Endometrial microvascular endothelial cells (primary cell): ENCODE results near the gene CDK2. TPM values are rescaled to one million over a fixed set of nuclear protein-coding genes. Genes with fewer than 3 reads are reported as not detected.
"Not testable (repeated sequence)": the region's sequence is repeated elsewhere in the genome, so short reads cannot be mapped to it uniquely, and the experiment has no call there.

ENCODE experiments used
- in situ Hi-C: cut with HindIII; loops from 2 replicates; pipeline ENCODE4 v1.10.0; 2017; ENCODE audit warnings: low sequenced_read_pairs, low pct_unique_long_range_greater_than_20kb; ENCODE audit errors: inconsistent ontology term
- total RNA-seq: library from RNA; depleted of rRNA; stranded (reverse); fragments of >200 nt; gene quantifications from one replicate; pipeline ENCODE4 v1.2.3, GENCODE V29; 2015; ENCODE audit errors: inconsistent ontology term

The CDK2 gene
- total RNA-seq, 1 donor from 2014 or later, result 61.3 TPM

DNA sequence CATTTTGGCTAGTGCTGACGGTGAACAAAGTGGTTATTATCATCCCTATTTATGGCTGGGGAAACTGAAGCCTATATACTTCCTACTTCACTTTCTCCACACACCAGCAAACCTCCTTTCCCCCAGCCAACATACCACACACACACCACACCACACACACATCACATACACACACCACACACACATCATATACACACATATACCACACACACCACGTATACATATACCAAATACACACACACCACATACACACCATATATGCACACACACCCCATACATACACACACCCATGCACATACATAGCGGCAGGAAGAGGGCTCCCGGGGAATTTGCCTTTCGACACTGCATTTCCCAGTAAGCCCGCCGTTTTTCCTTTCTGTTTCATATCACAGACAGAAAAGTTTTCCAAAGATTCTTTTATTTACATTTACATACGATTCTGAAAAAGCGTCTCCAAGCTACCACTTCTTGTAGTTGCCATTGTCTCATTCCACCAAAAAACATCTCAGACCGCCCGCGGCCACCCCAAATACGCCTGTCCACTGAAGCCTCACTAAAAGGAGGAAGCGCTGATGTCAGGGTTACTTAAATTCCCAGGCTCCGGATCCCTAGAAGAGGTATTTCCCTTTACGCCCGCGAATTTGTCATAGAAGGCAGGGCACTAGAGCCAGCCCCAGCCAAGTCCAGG is 6.4 kb downstream of the CDK2 start:
- in situ Hi-C loops, result no loop called here

GRCh38 chr12:55973599-55974307 is 7.1 kb downstream of the CDK2 start, which contains the start of gene RAB5B:
TSS of gene RAB5B (plus strand) at chr12:55974078. CDS start at chr12:55986961, 12,883 bp downstream.
- in situ Hi-C loops, result no loop called here

GRCh38 chr12:55974308-55974730 is 7.7 kb downstream of the CDK2 start:
- in situ Hi-C loops, result no loop called here

- in situ Hi-C loops, result no loop called here
Measured at GRCh38 chr12:55978393-55978792, 11.8 kb downstream of the CDK2 start.

DNA sequence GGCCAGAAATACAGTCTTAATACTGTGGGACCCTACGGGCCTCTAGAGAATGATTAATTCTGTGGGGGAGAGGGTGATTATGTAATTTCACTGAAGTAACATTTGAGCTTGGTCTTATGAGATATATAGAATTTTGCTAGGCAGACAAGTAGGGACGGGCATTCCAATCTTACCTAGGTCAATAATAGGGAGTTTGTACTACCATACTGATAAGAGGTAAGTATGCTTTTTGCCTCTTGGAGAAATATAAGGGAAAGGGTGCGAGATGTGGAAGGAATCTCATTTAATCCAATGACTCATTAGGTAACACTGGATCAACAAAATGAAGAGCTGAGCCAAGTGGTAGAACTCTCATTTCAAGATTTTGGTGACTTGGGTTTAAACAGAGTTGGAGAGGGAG is 12.4 kb downstream of the CDK2 start:
- in situ Hi-C loops, result no loop called here

DNA sequence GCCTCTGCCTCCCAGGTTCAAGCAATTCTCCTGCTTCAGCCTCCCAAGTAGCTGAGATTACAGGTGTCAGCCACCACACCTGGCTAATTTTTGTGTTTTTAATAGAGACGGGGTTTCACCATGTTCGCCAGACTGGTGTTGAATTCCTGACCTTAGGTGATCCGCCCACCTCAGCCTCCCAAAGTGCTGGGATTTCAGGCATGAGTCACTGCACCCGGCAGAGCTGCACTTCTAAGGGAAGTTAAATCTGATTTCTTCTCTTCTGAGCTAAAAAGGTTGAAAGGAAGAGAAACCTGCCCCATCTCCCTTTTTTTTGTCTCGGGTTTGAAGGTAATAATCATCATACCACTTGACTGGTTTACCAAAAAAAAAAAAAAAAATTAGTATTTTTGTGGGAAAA is 15.3 kb downstream of the CDK2 start:
- in situ Hi-C loops, result not testable (repeated sequence)

GRCh38 chr12:55982319-55982936 is 15.8 kb downstream of the CDK2 start:
- in situ Hi-C loops, result no loop called here

DNA sequence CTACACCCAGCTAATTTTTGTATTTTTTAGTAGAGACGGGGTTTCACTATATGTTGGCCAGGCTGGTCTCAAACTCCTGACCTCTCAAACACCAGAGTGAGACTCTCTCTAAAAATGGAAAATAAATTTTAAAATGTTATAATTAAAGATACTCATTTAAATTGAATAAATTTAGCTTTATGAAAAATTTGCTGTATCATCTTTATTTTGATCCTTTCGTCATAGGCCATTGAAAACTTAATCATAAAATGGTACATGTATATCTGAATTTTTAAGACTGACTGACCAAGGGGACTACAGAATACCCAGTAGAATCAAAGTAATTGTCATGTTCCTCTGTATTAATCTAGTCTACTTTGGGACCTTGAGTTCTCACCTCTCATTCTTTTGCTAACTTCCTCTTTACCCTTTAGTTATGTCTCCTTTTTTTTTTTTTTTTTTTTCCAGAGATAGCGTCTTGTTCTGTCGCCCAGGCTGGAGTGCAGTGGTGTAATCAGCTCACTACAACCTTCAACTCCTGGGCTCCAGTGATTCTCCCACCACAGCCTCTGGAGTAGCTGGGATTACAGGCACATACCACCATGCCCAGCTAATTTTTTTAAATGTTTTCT is 16.7 kb downstream of the CDK2 start:
- in situ Hi-C loops, result no loop called here

DNA sequence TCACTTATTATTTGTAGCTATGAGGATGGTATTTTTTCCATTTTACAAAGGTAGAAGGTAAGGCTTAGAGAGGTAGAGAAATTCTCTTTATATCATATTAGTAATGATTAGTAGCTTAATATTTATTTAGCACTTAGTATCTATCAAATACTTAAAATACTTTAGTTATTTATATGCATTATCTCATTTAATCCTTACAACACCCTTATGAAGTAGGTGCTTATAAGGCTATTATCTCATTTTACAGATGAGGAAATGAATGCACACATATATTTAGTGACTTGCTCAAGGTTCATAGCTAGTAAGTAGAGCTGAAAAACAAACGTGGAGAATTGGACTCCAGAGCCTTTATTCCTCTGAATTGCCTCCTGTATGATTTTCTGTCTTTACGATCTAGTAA is 18.2 kb downstream of the CDK2 start:
- in situ Hi-C loops, result no loop called here

DNA sequence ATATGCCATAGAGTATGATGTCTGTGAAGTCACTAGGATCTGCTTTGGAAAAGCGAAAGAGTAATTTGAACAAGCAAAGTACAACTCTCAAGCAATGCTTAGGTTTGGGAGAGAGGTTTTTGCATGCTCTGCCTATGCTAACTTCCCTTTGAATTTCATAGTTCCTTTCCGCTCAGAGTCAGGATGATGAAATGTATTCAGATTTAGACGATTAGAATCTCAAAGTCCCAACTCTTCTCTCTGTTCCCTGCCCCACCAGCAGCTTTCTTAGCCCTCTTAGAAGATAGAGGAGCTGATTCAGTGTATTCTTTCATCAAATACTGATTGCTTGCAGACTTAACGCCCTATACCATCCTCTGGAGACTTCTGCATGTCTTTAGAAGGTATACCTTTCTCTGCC is 18.7 kb downstream of the CDK2 start:
- in situ Hi-C loops, result no loop called here

GRCh38 chr12:55985976-55986375 is 19.3 kb downstream of the CDK2 start:
- in situ Hi-C loops, result not testable (repeated sequence)

- in situ Hi-C loops, result no loop called here
Measured at GRCh38 chr12:55991110-55991509, 24.5 kb downstream of the CDK2 start.

DNA sequence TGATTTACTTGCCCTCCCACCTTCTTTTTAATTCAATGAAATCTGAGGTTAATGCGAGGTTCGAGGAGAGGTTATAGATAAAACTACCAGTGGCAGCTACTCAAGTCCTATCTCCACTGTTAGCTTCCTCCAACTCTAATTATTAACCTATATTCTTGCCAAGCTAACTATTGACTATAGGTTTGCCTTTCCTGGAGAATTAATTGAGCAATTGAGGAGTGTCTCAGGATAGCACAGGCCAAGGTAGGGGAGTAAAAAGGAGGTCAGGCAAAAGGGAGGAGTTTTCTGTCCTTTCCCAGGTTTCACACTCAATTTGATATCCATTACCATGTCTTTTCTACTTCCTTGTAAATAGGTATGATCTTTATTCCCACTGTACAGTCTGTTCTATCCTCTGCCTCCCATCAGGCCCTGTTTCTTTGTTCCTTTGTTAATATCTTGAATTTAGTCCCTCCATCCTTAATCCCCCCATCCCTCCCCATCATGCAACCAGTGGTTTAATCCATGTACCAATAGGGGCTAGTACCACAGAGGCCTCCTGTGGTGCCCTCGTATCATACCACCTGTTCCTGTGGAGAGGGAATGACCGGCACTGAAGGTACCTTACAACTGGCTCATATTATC is 26.7 kb downstream of the CDK2 start:
- in situ Hi-C loops, result no loop called here

- in situ Hi-C loops, result no loop called here
Measured at GRCh38 chr12:55995366-55995765, 28.7 kb downstream of the CDK2 start.

DNA sequence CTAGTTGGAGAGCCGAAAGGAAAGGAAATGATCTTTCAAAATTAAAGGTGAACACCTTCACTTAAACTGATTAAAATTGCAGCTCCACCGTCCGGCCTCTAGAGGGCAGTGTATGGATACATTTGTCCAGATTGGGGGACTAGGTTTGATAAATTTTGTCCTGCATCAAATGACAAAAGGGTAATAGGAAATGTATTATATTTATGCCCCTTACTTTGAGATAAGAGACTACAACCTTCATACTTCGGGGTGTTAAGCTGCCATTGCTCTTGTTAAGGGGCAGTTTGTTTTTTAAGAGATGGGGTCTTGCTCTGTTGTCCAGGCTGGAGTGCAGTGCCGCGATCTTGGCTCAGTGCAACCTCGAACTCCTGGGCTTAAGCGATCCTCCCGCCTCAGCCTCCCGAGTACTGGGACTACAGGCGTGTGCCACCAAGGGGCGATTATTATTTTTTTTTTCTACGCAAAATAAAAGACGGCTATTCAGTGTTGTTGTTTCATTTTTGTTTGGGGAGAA is 29.6 kb downstream of the CDK2 start:
- in situ Hi-C loops, result no loop called here

- in situ Hi-C loops, result no loop called here
Measured at GRCh38 chr12:55996715-55997534, 30.3 kb downstream of the CDK2 start, which contains the start of gene SUOX. TSS of gene SUOX (plus strand) at chr12:55997276. CDS start at chr12:56002222, 4,946 bp downstream.

DNA sequence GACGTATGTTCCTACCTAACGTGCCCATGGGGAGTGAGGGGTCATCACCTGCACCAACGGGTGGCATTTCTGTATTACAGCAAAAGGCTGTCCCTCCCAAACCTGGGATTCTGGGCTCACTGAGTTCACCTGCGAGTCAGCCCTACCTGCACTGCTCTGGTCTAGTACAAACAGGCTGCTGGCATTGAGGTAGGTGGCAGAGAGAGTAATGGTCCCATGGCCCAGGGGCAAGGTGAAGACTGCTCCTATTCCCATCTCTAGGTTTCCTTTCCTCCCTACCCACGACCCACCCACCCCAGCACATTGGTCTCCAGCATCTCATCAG is 30.9 kb downstream of the CDK2 start:
- in situ Hi-C loops, result no loop called here

DNA sequence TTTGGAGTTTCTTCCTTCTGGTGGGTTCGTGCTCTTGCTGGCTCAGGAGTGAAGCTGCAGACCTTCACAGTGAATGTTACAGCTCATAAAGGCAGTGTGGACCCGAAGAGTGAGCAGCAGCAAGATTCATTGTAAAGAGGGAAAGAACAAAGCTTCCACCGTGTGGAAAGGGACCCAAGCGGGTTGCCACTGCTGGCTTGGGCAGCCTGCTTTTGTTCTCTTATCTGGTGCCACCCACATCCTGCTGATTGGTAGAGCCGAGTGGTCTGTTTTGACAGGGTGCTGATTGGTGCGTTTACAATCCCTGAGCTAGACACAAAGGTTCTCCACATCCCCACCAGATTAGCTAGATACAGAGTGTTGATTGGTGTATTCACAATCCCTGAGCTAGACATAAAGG is 32.9 kb downstream of the CDK2 start:
- in situ Hi-C loops, result not testable (repeated sequence)
